ENCODE measurements around the gene CTRL. TPM values are rescaled to one million over a fixed set of nuclear protein-coding genes. Genes with fewer than 3 reads are reported as not detected.
"Not testable (repeated sequence)": the region's sequence is repeated elsewhere in the genome, so short reads cannot be mapped to it uniquely, and the experiment has no call there.

The CTRL gene
- polyA plus RNA-seq, 3 donors = 4.0 to 7.6 (median 6.2) TPM

DNA sequence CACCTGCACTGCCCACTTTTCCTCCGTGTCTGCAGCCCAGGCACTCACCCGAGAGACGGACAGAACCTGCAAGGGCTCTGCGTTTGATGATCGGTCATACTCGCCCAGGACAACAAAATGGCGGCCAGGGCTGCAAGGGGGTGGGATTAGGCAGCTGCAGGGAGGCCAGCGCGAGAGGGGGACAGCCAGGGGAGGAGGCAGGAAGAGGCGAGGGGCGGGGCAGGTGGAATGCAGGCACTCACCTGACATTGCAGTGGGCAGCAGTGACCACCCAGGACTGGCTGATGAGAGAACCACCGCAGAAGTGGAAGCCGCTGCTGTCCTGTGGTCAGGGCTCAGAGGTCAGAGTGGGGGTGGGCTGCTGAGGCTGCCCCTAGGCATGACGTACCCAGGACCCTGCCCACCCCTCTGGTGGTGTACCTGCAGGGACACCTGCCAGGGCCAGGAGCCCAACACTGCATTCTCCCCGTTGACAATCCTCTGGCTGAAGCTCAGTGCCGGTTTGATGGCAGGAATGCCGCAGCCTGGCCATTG is 917 bp downstream of the CTRL start:
- no peak for DNase-seq (ENCODE audit: extremely low read depth in 1 of 11, low read depth in 9 of 11, low spot score in 4 of 11)

DNA sequence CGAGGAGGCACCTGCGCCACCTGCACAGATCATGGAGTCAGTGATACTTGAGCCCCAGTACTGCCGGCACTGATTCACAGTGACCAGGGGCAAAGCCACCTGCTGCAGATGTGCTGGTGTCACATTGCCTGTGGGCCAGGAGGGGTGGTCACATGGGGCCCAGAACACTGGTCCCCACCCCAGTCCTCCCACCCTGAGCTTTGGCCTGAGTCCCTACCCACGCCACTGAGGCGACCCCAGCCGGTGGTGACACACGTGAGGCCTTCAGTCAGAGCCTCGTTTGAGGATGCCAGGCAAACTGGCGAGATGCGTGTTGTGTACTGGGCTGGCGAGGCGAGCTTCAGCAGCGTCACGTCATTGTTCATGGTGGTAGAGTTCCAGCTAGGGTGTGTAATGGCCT is 1.5 kb downstream of the CTRL start:
- DNase-seq (ENCODE audit: extremely low read depth in 1 of 11, low read depth in 9 of 11, low spot score in 4 of 11) = no peak

DNA sequence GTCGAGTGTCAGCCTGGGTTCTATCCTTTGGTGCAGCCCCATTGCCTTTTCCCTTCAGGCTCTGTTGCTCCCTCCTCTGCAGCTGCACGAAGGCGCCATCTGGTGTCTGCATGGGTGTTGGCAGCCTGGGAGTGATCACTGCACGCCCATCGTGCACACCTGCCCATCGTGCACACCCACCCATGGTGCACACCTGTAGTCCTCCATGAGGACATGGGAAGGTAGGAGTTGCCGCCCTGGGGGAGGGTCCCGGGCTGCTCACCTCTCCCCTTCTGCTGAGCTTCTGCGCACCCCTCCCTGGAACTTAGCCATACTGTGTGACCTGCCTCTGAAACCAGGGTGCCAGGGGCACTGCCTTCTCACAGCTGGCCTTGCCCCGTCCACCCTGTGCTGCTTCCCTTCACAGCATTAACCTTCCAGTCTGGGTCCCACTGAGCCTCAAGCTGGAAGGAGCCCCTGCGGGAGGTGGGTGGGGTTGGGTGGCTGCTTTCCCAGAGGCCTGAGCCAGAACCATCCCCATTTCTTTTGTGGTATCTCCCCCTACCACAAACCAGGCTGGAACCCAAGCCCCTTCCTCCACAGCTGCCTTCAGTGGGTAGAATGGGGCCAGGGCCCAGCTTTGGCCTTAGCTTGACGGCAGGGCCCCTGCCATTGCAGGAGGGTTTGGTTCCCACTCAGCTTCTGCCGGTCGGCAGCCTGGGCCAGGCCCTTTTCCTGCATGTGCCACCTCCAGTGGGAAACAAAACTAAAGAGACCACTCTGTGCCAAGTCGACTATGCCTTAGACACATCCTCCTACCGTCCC is 2.9 kb downstream of the CTRL start:
- DNase-seq (ENCODE audit: extremely low read depth in 1 of 11, low read depth in 9 of 11, low spot score in 4 of 11) = peak in 9 of 11 donors; percentile 31 to 51 (median 46)

DNA sequence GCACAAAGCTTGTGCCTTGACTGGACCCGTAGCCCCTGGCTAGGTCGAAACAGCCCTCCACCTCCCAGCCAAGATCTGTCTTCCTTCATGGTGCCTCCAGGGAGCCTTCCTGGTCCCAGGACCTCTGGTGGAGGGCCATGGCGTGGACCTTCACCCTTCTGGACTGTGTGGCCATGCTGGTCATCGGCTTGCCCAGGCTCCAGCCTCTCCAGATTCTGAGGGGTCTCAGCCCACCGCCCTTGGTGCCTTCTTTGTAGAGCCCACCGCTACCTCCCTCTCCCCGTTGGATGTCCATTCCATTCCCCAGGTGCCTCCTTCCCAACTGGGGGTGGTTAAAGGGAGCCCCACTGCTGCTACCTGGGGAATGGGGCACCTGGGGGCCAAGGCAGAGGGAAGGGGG is 3.5 kb downstream of the CTRL start:
- no peak for DNase-seq (ENCODE audit: extremely low read depth in 1 of 11, low read depth in 9 of 11, low spot score in 4 of 11)

GRCh38 chr16:67927131-67927941 is 4.3 kb downstream of the CTRL start:
- DNase-seq (ENCODE audit: extremely low read depth in 1 of 11, low read depth in 9 of 11, low spot score in 4 of 11) = no peak

- no peak for DNase-seq (ENCODE audit: extremely low read depth in 1 of 11, low read depth in 9 of 11, low spot score in 4 of 11)
These were observed 5.4 kb downstream of the CTRL start for GRCh38 chr16:67926181-67926750.

DNA sequence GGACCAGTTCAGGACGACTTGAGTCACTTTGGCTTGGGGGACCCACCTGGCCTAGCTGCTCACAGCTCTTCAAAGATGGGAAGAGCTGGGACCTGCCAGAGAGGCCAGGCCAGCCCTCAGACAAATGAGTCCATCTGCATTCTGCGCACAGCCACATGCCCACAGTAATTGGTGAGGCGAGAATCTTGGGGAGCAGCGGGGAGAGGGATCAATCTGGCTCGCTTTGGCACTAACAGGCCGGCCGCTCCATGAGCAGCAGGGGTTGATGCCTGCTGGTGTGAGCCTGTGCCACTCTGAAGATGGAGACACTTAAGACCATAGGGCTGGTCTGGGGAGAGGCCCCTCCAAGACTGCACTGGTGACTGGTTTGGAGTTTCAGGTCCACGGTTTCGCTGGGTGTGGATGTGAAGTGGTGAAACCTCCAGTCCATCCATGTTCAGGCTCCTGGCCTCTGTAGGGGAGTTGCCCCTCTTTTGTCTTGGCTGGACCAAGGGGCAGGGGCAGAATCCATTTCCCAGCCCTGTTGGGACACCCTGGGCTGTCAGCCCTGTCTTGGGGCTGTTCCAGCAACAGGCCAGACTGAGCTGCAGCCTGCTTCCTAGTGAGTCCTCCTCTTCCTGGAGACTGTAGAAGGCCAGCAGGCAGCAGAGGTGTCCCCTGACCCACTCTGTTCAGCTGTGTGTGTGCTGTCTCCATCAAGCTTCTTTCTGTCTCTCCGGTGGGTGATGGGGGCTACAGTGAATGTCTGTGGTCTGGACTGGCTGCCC is 7.3 kb downstream of the CTRL start:
- DNase-seq (ENCODE audit: extremely low read depth in 1 of 11, low read depth in 9 of 11, low spot score in 4 of 11) = no peak

DNA sequence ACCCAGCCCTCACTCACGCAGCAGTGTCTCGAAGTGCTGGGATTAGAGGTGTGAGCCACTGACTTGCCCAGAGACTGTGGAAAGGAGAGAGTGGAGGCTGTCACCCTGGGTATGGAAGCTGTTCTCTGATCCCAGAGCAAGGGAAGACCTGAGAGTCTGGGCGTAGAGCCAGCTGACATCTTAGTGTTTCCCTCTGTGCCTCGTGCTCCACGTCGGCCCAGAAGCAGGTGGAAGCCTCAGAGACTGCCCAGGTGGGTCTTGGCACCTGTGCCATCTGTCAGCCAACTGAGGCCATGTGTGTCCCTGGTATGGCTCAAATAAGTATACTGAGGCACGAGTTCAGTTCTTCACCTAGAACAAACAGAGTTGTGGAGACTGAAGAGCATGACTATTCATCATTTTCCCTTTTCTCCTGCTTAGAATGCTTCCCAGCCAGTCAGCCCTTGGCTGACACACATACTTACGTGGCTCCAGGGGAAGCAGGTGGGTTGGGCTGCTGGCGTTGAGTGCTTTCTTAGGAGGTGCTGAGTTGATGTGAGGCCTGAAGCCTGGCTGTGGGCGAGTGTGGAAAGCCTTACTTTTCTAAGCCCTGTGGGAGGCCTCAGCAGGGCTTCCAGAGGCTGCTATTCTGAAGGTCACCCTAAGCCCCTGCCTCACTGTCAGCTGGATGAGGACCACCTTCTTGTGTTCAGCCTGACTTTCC is 8.1 kb downstream of the CTRL start:
- DNase-seq (ENCODE audit: extremely low read depth in 1 of 11, low read depth in 9 of 11, low spot score in 4 of 11) = no peak

GRCh38 chr16:67922740-67923139 is 8.9 kb downstream of the CTRL start:
- no peak for DNase-seq (ENCODE audit: extremely low read depth in 1 of 11, low read depth in 9 of 11, low spot score in 4 of 11)

DNA sequence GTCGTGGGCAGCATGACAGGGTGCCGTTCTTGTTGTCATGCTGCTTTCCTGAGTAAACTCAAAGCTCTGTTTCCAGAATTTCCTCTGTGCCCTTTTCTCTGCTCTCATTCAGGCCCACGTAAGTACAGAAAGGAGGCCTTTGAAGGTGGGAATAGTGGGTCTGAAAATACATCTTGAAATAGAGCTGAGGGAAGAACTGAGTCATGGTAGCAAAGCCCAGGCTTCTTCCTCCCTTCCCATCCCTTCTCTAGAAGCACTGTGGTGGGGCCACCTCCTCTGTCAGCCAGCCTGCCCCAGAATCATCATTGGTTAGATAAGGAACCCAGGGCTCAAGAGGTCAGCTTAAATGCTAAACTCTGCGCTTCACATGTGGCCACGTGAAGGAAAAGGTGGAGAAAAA is 9.4 kb downstream of the CTRL start:
- no peak for DNase-seq (ENCODE audit: extremely low read depth in 1 of 11, low read depth in 9 of 11, low spot score in 4 of 11)

- no peak for DNase-seq (ENCODE audit: extremely low read depth in 1 of 11, low read depth in 9 of 11, low spot score in 4 of 11)
These were observed 11.9 kb downstream of the CTRL start for GRCh38 chr16:67919622-67920221.

GRCh38 chr16:67917852-67918236 is 13.8 kb downstream of the CTRL start:
- DNase-seq (ENCODE audit: extremely low read depth in 1 of 11, low read depth in 9 of 11, low spot score in 4 of 11) = no peak

GRCh38 chr16:67917140-67917851 is 14.4 kb downstream of the CTRL start:
- DNase-seq (ENCODE audit: extremely low read depth in 1 of 11, low read depth in 9 of 11, low spot score in 4 of 11) = no peak

DNA sequence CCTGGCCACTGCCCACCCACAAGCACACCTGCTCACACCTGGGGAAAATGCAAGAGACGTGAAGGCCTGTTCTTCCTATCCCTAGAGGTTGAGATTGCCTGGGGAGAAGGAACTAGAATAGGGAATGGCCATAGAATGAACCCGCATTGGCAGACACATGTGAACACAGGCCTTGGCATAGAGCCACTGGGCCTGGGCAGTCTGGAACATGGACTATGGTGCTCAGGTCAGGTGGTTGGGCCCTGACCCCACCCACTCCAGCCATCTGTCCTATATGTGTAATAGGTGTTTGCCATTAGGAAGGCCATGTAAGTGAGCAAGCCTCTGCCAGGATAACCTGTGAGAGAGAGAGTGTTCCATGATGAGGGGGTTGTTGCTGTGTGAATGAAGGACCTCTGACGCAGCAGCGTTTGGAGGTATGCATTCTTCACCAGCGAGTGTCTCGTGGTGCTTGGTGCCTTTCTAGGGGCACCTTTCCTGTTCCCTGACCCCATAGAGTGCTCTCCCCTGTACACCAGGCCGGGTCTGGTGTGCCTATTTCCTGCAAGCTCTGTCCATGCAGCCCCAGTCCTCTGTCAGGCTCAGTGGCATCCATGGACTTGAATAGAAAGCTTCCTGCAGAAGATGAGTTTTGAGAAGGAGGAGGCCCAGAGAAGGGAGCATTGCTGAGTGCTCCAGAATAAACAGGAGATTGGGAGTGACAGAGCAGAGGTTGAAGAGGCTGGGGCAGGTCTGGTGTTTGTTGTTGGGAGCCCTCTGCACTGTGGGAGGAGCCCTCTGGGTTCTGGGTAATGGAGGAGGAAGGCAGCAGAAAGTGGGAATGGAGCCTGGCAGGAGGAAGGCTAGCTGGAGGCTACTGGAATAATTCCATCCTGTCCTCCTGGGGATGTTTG is 15.6 kb downstream of the CTRL start:
- DNase-seq (ENCODE audit: extremely low read depth in 1 of 11, low read depth in 9 of 11, low spot score in 4 of 11) = no peak

- not testable (repeated sequence) for DNase-seq (ENCODE audit: extremely low read depth in 1 of 11, low read depth in 9 of 11, low spot score in 4 of 11)
These were observed 16.2 kb downstream of the CTRL start for GRCh38 chr16:67915496-67915769.

DNA sequence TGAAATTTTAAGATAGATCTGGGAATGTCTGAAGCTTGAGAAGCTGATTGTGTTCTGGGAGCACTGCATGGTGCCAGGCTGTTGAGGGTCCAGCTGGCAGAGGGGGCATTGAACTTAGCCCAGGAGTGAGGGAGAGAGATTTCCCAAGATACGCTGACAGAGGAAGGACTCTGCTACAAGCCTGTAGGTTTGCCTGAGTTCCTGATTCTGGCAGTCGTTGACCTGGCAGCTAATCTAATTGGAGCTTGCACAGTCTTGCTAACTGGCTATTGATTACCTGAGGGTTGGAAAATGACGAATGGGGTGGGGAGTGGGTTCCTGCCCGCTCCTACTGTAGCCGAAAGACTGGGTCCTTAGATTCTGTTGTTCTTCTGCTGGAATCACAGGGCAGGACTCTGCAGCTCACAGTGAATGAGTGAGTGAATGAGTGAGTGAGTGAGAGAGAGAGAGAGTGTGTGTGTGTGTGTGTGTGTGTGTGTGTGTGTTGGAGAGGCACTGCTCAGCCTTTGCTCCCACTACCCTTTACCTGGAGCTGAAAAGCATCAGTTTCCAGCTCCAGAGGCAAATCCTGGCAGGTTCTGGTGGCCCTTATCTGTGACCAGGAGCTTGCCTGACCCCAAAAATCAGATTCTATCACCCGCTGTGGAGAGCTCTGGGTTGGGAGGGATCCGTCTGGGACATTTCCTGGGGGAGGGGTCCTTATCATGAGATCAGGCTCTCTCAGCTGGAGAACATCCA is 16.7 kb downstream of the CTRL start:
- DNase-seq (ENCODE audit: extremely low read depth in 1 of 11, low read depth in 9 of 11, low spot score in 4 of 11) = no peak
